ENCODE measurements around the gene RABGAP1L. TPM values are rescaled to one million over a fixed set of nuclear protein-coding genes. Genes with fewer than 3 reads are reported as not detected.

The RABGAP1L gene
- total and polyA plus RNA-seq, 10 of the 15 experiments (the other 5 are each of a cell fraction or from before 2014, with no cell fraction given) = 5.8 to 194 (median 113) TPM

- TF ChIP-seq E2F4 (IDR thresholded peaks at IDR 0.05; ENCODE audit: low read depth, low read length) (no peak), CHD2 (IDR thresholded peaks at IDR 0.05; ENCODE audit: borderline replicate concordance, low read depth, low read length) (no peak), SIN3A (IDR thresholded peaks at IDR 0.05; ENCODE audit: low read depth, low read length) (no peak), BACH1 (IDR thresholded peaks at IDR 0.05; ENCODE audit: borderline replicate concordance) (no peak), ZNF687 (IDR thresholded peaks at IDR 0.05) (no peak), SUPT20H (IDR thresholded peaks at IDR 0.05; ENCODE audit: borderline replicate concordance, control insufficient read depth, low read depth, low read length) (no peak), RELA (IDR thresholded peaks at IDR 0.05; ENCODE audit: borderline replicate concordance, partially characterized antibody) (no peak), FOXM1 (IDR thresholded peaks at IDR 0.05; ENCODE audit: low read depth, low read length) (no peak), STAT3 (IDR thresholded peaks at IDR 0.05; ENCODE audit: low read depth, low read length) (no peak), ASH2L (IDR thresholded peaks at IDR 0.05; ENCODE audit: borderline replicate concordance, low read depth) (no peak), SPI1 (IDR thresholded peaks at IDR 0.05; ENCODE audit: borderline replicate concordance, insufficient read depth, low read depth, low read length) (no peak), HCFC1 (IDR thresholded peaks at IDR 0.05; ENCODE audit: low read length) (no peak)
These were observed 248.3 kb downstream of the RABGAP1L start (continued) for GRCh38 chr1:174407665-174408064.

Data from GM12878 (cell line).